GM23338 (cell line): ENCODE data around the gene SEC14L1. TPM values are rescaled to one million over a fixed set of nuclear protein-coding genes. Genes with fewer than 3 reads are reported as not detected.

Experiments
- ATAC-seq: fragments of 200-7000 bp; cut with Tn5 transposase; 3 replicates; pipeline ENCODE4 v1.9.1; 2020
- DNase-seq: peaks from one replicate; pipeline ENCODE4 v3.0.0-alpha.2; 2015; ENCODE audit warnings: low spot score
- H2AFZ ChIP-seq: fragments of 200-600 bp; sonication (generic); 2 replicates; pipeline ENCODE4 v1.8.0; 2016; ENCODE audit warnings: antibody characterized with exemption, mild to moderate bottlenecking, moderate library complexity
- H3F3A ChIP-seq: fragments of 200-600 bp; sonication (generic); replicated peaks from 2 replicates; pipeline ENCODE4 v1.8.0; 2017; ENCODE audit warnings: antibody characterized with exemption, mixed run types, low read depth
- H3K27ac ChIP-seq: fragments of 200-600 bp; sonication (generic); 2 replicates; pipeline ENCODE4 v1.6.1; 2016; ENCODE audit warnings: low read depth
- H3K27me3 ChIP-seq: fragments of 200-600 bp; sonication (generic); 2 replicates; pipeline ENCODE4 v1.8.0; 2016; ENCODE audit warnings: mild to moderate bottlenecking, mixed run types, moderate library complexity; ENCODE audit not compliant: insufficient read depth
- H3K36me3 ChIP-seq: fragments of 200-600 bp; sonication (generic); 2 replicates; pipeline ENCODE4 v1.8.0; 2016; ENCODE audit warnings: mild to moderate bottlenecking; ENCODE audit not compliant: insufficient read depth
- H3K4me1 ChIP-seq: fragments of 200-600 bp; sonication (generic); 2 replicates; pipeline ENCODE4 v1.8.0; 2016; ENCODE audit warnings: mild to moderate bottlenecking, moderate library complexity; ENCODE audit not compliant: insufficient read depth
- H3K4me2 ChIP-seq: fragments of 200-600 bp; sonication (generic); 2 replicates; pipeline ENCODE4 v1.7.1; 2017; ENCODE audit warnings: mixed run types
- H3K4me3 ChIP-seq: fragments of 200-600 bp; sonication (generic); 2 replicates; pipeline ENCODE4 v1.6.1; 2016; ENCODE audit warnings: mixed run types
- H3K79me2 ChIP-seq: fragments of 200-600 bp; sonication (generic); replicated peaks from 2 replicates; pipeline ENCODE4 v1.8.0; 2017; ENCODE audit warnings: mild to moderate bottlenecking; ENCODE audit not compliant: insufficient read depth
- H3K9me2 ChIP-seq: fragments of 200-600 bp; sonication (generic); 2 replicates; pipeline ENCODE4 v1.8.0; 2017; ENCODE audit not compliant: insufficient read depth
- H4K20me1 ChIP-seq: fragments of 200-600 bp; sonication (generic); replicated peaks from 2 replicates; pipeline ENCODE4 v1.8.0; 2017; ENCODE audit warnings: mild to moderate bottlenecking; ENCODE audit not compliant: insufficient read depth
- H3K27ac Mint-ChIP-seq: 2 replicates; pipeline ENCODE4 v1.8.0; 2020; ENCODE audit warnings: inconsistent platforms, mild to moderate bottlenecking, moderate library complexity, mixed read lengths
- H3K27me3 Mint-ChIP-seq: 3 replicates; pipeline ENCODE4 v1.8.0; 2022; ENCODE audit warnings: low read depth, mild to moderate bottlenecking, moderate library complexity, mixed read lengths, inconsistent platforms; ENCODE audit not compliant: insufficient read depth, poor library complexity
- H3K36me3 Mint-ChIP-seq: 3 replicates; pipeline ENCODE4 v1.8.0; 2021; ENCODE audit warnings: low read depth, mild to moderate bottlenecking, inconsistent platforms, moderate library complexity, mixed read lengths
- H3K4me1 Mint-ChIP-seq: 3 replicates; pipeline ENCODE4 v1.8.0; 2020; ENCODE audit warnings: mild to moderate bottlenecking, inconsistent platforms, mixed read lengths
- H3K4me3 Mint-ChIP-seq: 3 replicates; pipeline ENCODE4 v1.8.0; 2021; ENCODE audit warnings: moderate library complexity, mild to moderate bottlenecking, inconsistent platforms, mixed read lengths
- H3K9me3 Mint-ChIP-seq: 3 replicates; pipeline ENCODE4 v1.8.0; 2020; ENCODE audit warnings: moderate library complexity, mild to moderate bottlenecking, inconsistent platforms, mixed read lengths
- CREB1 ChIP-seq: fragments of 250-450 bp; sonication (Bioruptor Pico); IDR thresholded peaks from 2 replicates; pipeline ENCODE4 v1.5.0; 2020; ENCODE audit warnings: low read depth, mild to moderate bottlenecking, moderate library complexity
- EZH2 ChIP-seq: fragments of 200-600 bp; sonication (generic); IDR thresholded peaks from one replicate; pipeline ENCODE4 v1.8.0; 2017; ENCODE audit warnings: antibody characterized with exemption, mild to moderate bottlenecking, low read depth; ENCODE audit not compliant: unreplicated experiment
- EZH2phosphoT487 ChIP-seq: fragments of 200-600 bp; sonication (generic); IDR thresholded peaks from one replicate; pipeline ENCODE4 v1.8.1; 2018; ENCODE audit warnings: antibody characterized with exemption; ENCODE audit not compliant: unreplicated experiment
- JUNB ChIP-seq: IDR thresholded peaks from one replicate; pipeline ENCODE4 v1.6.1; 2016; ENCODE audit warnings: antibody characterized with exemption; ENCODE audit not compliant: unreplicated experiment
- NANOG ChIP-seq: IDR thresholded peaks from 2 replicates; pipeline ENCODE4 v1.6.1; 2016; ENCODE audit warnings: antibody characterized with exemption, borderline replicate concordance
- POLR2AphosphoS5 ChIP-seq: IDR thresholded peaks from 2 replicates; pipeline ENCODE4 v1.6.1; 2016; ENCODE audit warnings: antibody characterized with exemption, low read depth
- STAT1 ChIP-seq: IDR thresholded peaks from one replicate; pipeline ENCODE4 v1.6.1; 2016; ENCODE audit warnings: antibody characterized with exemption; ENCODE audit not compliant: unreplicated experiment
- ZNF114 ChIP-seq: fragments of 250-450 bp; sonication (Bioruptor Pico); IDR thresholded peaks from 2 replicates; pipeline ENCODE4 v1.5.0; 2020; ENCODE audit warnings: mild to moderate bottlenecking, moderate library complexity
- polyA plus RNA-seq: library from polyadenylated mRNA; unstranded; fragments of >200 nt; fragmentation: Nextera tagmentation; extraction: Ambion mirVana; gene quantifications from 2 replicates; pipeline ENCODE4 v1.2.1, GENCODE V29; 2016
- total RNA-seq: library from RNA; depleted of rRNA; stranded (reverse); fragments of >200 nt; shearing (Covaris generic); gene quantifications from 2 replicates; pipeline ENCODE4 v1.2.3, GENCODE V29; 2014
- TF ChIP-seq, protein P1 (sequence below): fragments of 250-450 bp; sonication (Bioruptor Pico); IDR thresholded peaks from 2 replicates; pipeline ENCODE4 v1.5.0; 2020; ENCODE audit warnings: mild to moderate bottlenecking, moderate library complexity
- TF ChIP-seq, protein P2 (sequence below), 2 experiments: fragments of 200-600 bp in 1 of 2; sonication (generic) in 1 of 2; conservative IDR thresholded peaks; 2 replicates each; pipeline versions ENCODE4 v1.5.1 to v1.6.1; 2016 to 2017; ENCODE audit warnings: antibody characterized with exemption in 2 of 2, low read depth in 2 of 2, mild to moderate bottlenecking in 2 of 2, moderate library complexity in 1 of 2
- TF ChIP-seq, protein P3 (sequence below): IDR thresholded peaks from one replicate; pipeline ENCODE4 v1.6.1; 2018; ENCODE audit warnings: antibody characterized with exemption; ENCODE audit not compliant: unreplicated experiment
- TF ChIP-seq, protein P4 (sequence below): IDR thresholded peaks from 2 replicates; pipeline ENCODE4 v1.6.1; 2016; ENCODE audit warnings: antibody characterized with exemption

Gene SEC14L1
- total and polyA plus RNA-seq, 2 experiments from 2014 or later, result 26.8 to 54.8 TPM

DNA sequence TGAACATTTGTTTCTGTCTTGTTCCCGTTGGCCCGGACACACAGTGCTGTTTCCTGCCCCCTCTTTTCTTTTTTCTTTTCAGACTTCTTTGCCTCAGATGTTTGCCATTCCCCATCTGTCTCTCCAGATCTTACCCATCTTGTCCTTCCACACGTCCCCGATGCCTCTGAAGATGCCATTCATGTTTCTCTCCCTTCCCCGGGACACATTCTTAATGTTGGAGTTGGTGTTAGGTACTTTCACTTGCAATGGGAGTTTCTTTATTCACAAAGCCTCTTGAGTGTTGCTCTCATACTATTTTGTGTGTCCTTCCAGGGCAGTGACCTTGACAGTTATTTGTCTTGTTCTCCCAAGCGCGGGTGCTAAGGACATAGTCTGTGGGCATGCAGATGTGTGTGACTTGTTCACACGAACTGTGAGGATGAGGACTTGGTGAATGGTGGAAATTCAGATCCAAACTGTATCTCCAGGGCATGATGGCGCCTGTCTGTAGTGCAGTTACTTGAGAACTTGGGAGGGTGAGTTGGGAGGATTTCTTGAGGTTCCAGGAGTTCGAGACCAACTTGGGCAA, 8.3 kb downstream of the SEC14L1 start:
- Mint-ChIP-seq H3K27ac (no peak overlapping the region), H3K36me3 (no peaks in the 10 kb centered on the region; the same call in 2 of the 3 replicates), H3K4me3 (no peak overlapping the region), H3K4me1 (peaks cover 37% of the 10 kb centered on the region), H3K27me3 (peaks cover 13% of the 10 kb centered on the region), H3K9me3 (no peaks in the 10 kb centered on the region)
- Histone ChIP-seq H3K36me3 (0 out of 2 replicates have a peak, but pooled peaks cover 4% of the 10 kb centered on the region), H3K4me1 (peaks cover 31% of the 10 kb centered on the region), H4K20me1 (peaks cover 24% of the 10 kb centered on the region), H2AFZ (no peak overlapping the region), H3K4me3 (no peak overlapping the region), H3F3A (0 out of 2 replicates have a peak, but pooled peaks cover 4% of the 10 kb centered on the region), H3K27ac (no peak overlapping the region), H3K9me2 (no peaks in the 10 kb centered on the region), H3K4me2 (no peak overlapping the region), H3K79me2 (peaks cover 59% of the 10 kb centered on the region), H3K27me3 (no peaks in the 10 kb centered on the region)
- no peak for TF ChIP-seq JUNB
- TF ChIP-seq POLR2AphosphoS5, result no peak
- TF ChIP-seq NANOG, result no peak
- no peak for TF ChIP-seq STAT1
- no peak for TF ChIP-seq EZH2phosphoT487
- TF ChIP-seq, protein P1, sequence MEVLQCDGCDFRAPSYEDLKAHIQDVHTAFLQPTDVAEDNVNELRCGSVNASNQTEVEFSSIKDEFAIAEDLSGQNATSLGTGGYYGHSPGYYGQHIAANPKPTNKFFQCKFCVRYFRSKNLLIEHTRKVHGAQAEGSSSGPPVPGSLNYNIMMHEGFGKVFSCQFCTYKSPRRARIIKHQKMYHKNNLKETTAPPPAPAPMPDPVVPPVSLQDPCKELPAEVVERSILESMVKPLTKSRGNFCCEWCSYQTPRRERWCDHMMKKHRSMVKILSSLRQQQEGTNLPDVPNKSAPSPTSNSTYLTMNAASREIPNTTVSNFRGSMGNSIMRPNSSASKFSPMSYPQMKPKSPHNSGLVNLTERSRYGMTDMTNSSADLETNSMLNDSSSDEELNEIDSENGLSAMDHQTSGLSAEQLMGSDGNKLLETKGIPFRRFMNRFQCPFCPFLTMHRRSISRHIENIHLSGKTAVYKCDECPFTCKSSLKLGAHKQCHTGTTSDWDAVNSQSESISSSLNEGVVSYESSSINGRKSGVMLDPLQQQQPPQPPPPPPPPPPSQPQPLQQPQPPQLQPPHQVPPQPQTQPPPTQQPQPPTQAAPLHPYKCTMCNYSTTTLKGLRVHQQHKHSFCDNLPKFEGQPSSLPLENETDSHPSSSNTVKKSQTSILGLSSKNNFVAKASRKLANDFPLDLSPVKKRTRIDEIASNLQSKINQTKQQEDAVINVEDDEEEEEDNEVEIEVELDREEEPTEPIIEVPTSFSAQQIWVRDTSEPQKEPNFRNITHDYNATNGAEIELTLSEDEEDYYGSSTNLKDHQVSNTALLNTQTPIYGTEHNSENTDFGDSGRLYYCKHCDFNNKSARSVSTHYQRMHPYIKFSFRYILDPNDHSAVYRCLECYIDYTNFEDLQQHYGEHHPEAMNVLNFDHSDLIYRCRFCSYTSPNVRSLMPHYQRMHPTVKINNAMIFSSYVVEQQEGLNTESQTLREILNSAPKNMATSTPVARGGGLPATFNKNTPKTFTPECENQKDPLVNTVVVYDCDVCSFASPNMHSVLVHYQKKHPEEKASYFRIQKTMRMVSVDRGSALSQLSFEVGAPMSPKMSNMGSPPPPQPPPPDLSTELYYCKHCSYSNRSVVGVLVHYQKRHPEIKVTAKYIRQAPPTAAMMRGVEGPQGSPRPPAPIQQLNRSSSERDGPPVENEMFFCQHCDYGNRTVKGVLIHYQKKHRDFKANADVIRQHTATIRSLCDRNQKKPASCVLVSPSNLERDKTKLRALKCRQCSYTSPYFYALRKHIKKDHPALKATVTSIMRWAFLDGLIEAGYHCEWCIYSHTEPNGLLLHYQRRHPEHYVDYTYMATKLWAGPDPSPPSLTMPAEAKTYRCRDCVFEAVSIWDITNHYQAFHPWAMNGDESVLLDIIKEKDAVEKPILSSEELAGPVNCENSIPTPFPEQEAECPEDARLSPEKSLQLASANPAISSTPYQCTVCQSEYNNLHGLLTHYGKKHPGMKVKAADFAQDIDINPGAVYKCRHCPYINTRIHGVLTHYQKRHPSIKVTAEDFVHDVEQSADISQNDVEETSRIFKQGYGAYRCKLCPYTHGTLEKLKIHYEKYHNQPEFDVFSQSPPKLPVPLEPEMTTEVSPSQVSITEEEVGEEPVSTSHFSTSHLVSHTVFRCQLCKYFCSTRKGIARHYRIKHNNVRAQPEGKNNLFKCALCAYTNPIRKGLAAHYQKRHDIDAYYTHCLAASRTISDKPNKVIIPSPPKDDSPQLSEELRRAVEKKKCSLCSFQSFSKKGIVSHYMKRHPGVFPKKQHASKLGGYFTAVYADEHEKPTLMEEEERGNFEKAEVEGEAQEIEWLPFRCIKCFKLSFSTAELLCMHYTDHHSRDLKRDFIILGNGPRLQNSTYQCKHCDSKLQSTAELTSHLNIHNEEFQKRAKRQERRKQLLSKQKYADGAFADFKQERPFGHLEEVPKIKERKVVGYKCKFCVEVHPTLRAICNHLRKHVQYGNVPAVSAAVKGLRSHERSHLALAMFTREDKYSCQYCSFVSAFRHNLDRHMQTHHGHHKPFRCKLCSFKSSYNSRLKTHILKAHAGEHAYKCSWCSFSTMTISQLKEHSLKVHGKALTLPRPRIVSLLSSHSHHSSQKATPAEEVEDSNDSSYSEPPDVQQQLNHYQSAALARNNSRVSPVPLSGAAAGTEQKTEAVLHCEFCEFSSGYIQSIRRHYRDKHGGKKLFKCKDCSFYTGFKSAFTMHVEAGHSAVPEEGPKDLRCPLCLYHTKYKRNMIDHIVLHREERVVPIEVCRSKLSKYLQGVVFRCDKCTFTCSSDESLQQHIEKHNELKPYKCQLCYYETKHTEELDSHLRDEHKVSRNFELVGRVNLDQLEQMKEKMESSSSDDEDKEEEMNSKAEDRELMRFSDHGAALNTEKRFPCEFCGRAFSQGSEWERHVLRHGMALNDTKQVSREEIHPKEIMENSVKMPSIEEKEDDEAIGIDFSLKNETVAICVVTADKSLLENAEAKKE (CRISPR knock-in tag), result no peak
- TF ChIP-seq, protein P2, sequence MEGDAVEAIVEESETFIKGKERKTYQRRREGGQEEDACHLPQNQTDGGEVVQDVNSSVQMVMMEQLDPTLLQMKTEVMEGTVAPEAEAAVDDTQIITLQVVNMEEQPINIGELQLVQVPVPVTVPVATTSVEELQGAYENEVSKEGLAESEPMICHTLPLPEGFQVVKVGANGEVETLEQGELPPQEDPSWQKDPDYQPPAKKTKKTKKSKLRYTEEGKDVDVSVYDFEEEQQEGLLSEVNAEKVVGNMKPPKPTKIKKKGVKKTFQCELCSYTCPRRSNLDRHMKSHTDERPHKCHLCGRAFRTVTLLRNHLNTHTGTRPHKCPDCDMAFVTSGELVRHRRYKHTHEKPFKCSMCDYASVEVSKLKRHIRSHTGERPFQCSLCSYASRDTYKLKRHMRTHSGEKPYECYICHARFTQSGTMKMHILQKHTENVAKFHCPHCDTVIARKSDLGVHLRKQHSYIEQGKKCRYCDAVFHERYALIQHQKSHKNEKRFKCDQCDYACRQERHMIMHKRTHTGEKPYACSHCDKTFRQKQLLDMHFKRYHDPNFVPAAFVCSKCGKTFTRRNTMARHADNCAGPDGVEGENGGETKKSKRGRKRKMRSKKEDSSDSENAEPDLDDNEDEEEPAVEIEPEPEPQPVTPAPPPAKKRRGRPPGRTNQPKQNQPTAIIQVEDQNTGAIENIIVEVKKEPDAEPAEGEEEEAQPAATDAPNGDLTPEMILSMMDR (conservative IDR thresholded peaks at IDR 0.05; ENCODE audit: low read depth in 2 of 2), result no peak
- TF ChIP-seq, protein P3, sequence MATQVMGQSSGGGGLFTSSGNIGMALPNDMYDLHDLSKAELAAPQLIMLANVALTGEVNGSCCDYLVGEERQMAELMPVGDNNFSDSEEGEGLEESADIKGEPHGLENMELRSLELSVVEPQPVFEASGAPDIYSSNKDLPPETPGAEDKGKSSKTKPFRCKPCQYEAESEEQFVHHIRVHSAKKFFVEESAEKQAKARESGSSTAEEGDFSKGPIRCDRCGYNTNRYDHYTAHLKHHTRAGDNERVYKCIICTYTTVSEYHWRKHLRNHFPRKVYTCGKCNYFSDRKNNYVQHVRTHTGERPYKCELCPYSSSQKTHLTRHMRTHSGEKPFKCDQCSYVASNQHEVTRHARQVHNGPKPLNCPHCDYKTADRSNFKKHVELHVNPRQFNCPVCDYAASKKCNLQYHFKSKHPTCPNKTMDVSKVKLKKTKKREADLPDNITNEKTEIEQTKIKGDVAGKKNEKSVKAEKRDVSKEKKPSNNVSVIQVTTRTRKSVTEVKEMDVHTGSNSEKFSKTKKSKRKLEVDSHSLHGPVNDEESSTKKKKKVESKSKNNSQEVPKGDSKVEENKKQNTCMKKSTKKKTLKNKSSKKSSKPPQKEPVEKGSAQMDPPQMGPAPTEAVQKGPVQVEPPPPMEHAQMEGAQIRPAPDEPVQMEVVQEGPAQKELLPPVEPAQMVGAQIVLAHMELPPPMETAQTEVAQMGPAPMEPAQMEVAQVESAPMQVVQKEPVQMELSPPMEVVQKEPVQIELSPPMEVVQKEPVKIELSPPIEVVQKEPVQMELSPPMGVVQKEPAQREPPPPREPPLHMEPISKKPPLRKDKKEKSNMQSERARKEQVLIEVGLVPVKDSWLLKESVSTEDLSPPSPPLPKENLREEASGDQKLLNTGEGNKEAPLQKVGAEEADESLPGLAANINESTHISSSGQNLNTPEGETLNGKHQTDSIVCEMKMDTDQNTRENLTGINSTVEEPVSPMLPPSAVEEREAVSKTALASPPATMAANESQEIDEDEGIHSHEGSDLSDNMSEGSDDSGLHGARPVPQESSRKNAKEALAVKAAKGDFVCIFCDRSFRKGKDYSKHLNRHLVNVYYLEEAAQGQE, result no peak
- TF ChIP-seq, protein P4, sequence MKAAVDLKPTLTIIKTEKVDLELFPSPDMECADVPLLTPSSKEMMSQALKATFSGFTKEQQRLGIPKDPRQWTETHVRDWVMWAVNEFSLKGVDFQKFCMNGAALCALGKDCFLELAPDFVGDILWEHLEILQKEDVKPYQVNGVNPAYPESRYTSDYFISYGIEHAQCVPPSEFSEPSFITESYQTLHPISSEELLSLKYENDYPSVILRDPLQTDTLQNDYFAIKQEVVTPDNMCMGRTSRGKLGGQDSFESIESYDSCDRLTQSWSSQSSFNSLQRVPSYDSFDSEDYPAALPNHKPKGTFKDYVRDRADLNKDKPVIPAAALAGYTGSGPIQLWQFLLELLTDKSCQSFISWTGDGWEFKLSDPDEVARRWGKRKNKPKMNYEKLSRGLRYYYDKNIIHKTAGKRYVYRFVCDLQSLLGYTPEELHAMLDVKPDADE, result no peak
- TF ChIP-seq CREB1 (CRISPR knock-in tag), result no peak
- TF ChIP-seq EZH2, result no peak
- TF ChIP-seq ZNF114, result no peak
- ATAC-seq, result no peak
- no peak for DNase-seq
